Prostate gland (tissue), 2 donors: ENCODE data around the gene SLC6A6.

Source experiments
- POLR2A ChIP-seq: fragments of 450-650 bp; IDR thresholded peaks from one replicate; pipeline ENCODE4 v1.6.1; 2016; ENCODE audit warnings: antibody characterized with exemption, mild to moderate bottlenecking
- POLR2AphosphoS5 ChIP-seq: sonication (generic); formaldehyde crosslinking; IDR thresholded peaks from one replicate; pipeline ENCODE4 v1.6.1; 2017; ENCODE audit warnings: antibody characterized with exemption
- TF ChIP-seq, protein P1 (sequence below), 4 experiments: fragments of 200-600 bp in 2 of 4; fragments of 450-650 bp in 2 of 4; sonication (generic) in 2 of 4; IDR thresholded peaks; 1 replicate in 3 of 4; 2 replicates in 1 of 4; pipeline ENCODE4 v1.5.1; 2016 to 2019; ENCODE audit warnings: antibody characterized with exemption in 4 of 4, mild to moderate bottlenecking in 2 of 4, moderate library complexity in 2 of 4

DNA sequence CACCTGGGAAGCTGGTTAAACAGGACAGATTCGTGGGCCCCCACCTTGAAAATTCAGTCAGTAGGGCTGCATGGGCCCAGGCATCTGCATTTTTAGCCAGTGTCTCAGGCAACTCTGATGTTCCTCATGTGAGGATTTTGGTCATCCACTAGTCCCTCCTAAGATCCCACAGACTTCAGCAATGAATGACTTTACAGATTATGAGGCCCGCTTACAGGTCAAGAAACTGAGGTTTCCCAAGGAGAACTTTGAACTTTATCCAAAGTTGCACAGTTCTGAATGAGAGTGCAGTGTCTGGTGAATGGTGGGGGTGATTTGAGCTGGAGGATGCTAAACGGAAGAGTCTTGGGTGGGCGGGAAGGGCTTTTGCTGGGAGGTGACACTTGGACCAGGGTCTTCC is 27.2 kb downstream of the SLC6A6 start:
- TF ChIP-seq POLR2AphosphoS5 (no peak), POLR2A (no peak)
- TF ChIP-seq, protein P1, sequence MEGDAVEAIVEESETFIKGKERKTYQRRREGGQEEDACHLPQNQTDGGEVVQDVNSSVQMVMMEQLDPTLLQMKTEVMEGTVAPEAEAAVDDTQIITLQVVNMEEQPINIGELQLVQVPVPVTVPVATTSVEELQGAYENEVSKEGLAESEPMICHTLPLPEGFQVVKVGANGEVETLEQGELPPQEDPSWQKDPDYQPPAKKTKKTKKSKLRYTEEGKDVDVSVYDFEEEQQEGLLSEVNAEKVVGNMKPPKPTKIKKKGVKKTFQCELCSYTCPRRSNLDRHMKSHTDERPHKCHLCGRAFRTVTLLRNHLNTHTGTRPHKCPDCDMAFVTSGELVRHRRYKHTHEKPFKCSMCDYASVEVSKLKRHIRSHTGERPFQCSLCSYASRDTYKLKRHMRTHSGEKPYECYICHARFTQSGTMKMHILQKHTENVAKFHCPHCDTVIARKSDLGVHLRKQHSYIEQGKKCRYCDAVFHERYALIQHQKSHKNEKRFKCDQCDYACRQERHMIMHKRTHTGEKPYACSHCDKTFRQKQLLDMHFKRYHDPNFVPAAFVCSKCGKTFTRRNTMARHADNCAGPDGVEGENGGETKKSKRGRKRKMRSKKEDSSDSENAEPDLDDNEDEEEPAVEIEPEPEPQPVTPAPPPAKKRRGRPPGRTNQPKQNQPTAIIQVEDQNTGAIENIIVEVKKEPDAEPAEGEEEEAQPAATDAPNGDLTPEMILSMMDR (IDR thresholded peaks at IDR 0.05) = no peak
